H1 (cell line): ENCODE data around the gene CACNG5. TPM values are rescaled to one million over a fixed set of nuclear protein-coding genes. Genes with fewer than 3 reads are reported as not detected.

ENCODE experiments used
- CTCF ChIA-PET: fragments of 300-600 bp; sonication (Branson Sonifier 250); formaldehyde crosslinking; loops from one replicate; lab custom pipeline; 2021; ENCODE audit not compliant: partially characterized antibody; lab: Charles Lee
- POLR2A ChIA-PET: fragments of 300-600 bp; sonication (Branson Sonifier 250); formaldehyde crosslinking; loops from one replicate; lab custom pipeline; 2021; ENCODE audit warnings: inconsistent platforms; ENCODE audit not compliant: partially characterized antibody; lab: Charles Lee
- DNase-seq, 2 experiments: peaks; one replicate each; pipeline versions ENCODE4 v3.0.0 to v3.0.0-alpha.2; 2010 to 2022; ENCODE audit warnings: low spot score in 2 of 2, low read depth in 1 of 2, mixed read lengths in 1 of 2
- FAIRE-seq: peaks from 2 replicates; lab custom pipeline; 2011; peaks lifted over from hg19 to GRCh38; lab: Jason Lieb, UNC
- H2AFZ ChIP-seq: 2 replicates; pipeline ENCODE4 v1.8.1; 2012; ENCODE audit warnings: low read length, inconsistent platforms
- H2AK5ac ChIP-seq: 2 replicates; pipeline ENCODE4 v1.6.1; 2013; ENCODE audit warnings: low read depth, low read length
- H2BK120ac ChIP-seq: replicated peaks from 2 replicates; pipeline ENCODE3; 2013; ENCODE audit warnings: low read depth, low read length, inconsistent platforms
- H2BK12ac ChIP-seq: 2 replicates; pipeline ENCODE4 v1.6.1; 2013; ENCODE audit warnings: low read depth, low read length
- H2BK15ac ChIP-seq: 2 replicates; pipeline ENCODE4 v1.6.1; 2013; ENCODE audit warnings: low read length
- H2BK20ac ChIP-seq: 2 replicates; pipeline ENCODE4 v1.6.1; 2013; ENCODE audit warnings: low read length
- H2BK5ac ChIP-seq: 2 replicates; pipeline ENCODE4 v1.6.1; 2013; ENCODE audit warnings: low read depth, low read length
- H3K14ac ChIP-seq: 2 replicates; pipeline ENCODE4 v1.6.1; 2013; ENCODE audit warnings: inconsistent platforms; ENCODE audit not compliant: insufficient read length
- H3K18ac ChIP-seq: 2 replicates; pipeline ENCODE4 v1.6.1; 2013; ENCODE audit warnings: low read length; ENCODE audit errors: extremely low read depth
- H3K23ac ChIP-seq: 2 replicates; pipeline ENCODE4 v1.6.1; 2013; ENCODE audit warnings: inconsistent platforms; ENCODE audit not compliant: insufficient read length
- H3K23me2 ChIP-seq: 2 replicates; pipeline ENCODE4 v1.6.1; 2013; ENCODE audit warnings: low read depth, low read length
- H3K27ac ChIP-seq: 2 replicates; pipeline ENCODE4 v1.6.1; 2011; ENCODE audit warnings: low read depth, low read length, inconsistent platforms
- H3K27me3 ChIP-seq, 4 experiments: replicated peaks in 1 of 4; 1 replicate in 1 of 4; 2 replicates in 3 of 4; pipeline versions ENCODE4 v1.6.1 to v1.8.1; 2011 to 2013; ENCODE audit warnings: low read length in 3 of 4, mild to moderate bottlenecking in 3 of 4, inconsistent platforms in 2 of 4, mixed read lengths in 2 of 4, moderate library complexity in 1 of 4; ENCODE audit not compliant: control insufficient read depth in 3 of 4, insufficient read depth in 3 of 4; ENCODE audit errors: extremely low read depth in 1 of 4
- H3K36me3 ChIP-seq, 4 experiments: 2 replicates each; pipeline versions ENCODE4 v1.6.1 to v1.8.1; 2011 to 2013; ENCODE audit warnings: mild to moderate bottlenecking in 4 of 4, low read length in 3 of 4, moderate library complexity in 2 of 4, control low read depth in 1 of 4, inconsistent platforms in 1 of 4; ENCODE audit not compliant: insufficient read depth in 4 of 4, control insufficient read depth in 2 of 4
- H3K4ac ChIP-seq: replicated peaks from 2 replicates; pipeline ENCODE3; 2013; ENCODE audit warnings: low read length, low read depth, mixed read lengths, inconsistent platforms; ENCODE audit not compliant: insufficient read length
- H3K4me1 ChIP-seq, 4 experiments: replicated peaks in 1 of 4; 1 replicate in 1 of 4; 2 replicates in 3 of 4; pipeline versions ENCODE4 v1.6.1 to v1.8.1; 2011 to 2013; ENCODE audit warnings: low read length in 3 of 4, inconsistent platforms in 2 of 4, mixed read lengths in 1 of 4; ENCODE audit not compliant: insufficient read depth in 4 of 4, control insufficient read depth in 3 of 4
- H3K4me2 ChIP-seq, 2 experiments: 2 replicates each; pipeline versions ENCODE4 v1.6.1 to v1.8.1; 2011 to 2013; ENCODE audit warnings: low read depth in 2 of 2, low read length in 2 of 2, control low read depth in 1 of 2, inconsistent platforms in 1 of 2, mild to moderate bottlenecking in 1 of 2; ENCODE audit not compliant: insufficient read depth in 1 of 2
- H3K4me3 ChIP-seq, 4 experiments: fragments of 200-600, 300-600 bp in 1 of 4; sonication (generic), shearing (Covaris generic), sonication (Bioruptor Twin) in 1 of 4; 2 replicates each; pipeline versions ENCODE4 v1.5.1 to v1.8.1; 2011 to 2016; ENCODE audit warnings: low read length in 4 of 4, low read depth in 3 of 4, control low read depth in 2 of 4, inconsistent platforms in 2 of 4, mild to moderate bottlenecking in 2 of 4, mixed read lengths in 1 of 4, moderate library complexity in 1 of 4; ENCODE audit not compliant: insufficient read depth in 2 of 4; ENCODE audit errors: extremely low read depth in 1 of 4
- H3K56ac ChIP-seq: replicated peaks from 2 replicates; pipeline ENCODE3; 2013; ENCODE audit warnings: low read depth, mild to moderate bottlenecking, mixed read lengths, low read length, inconsistent platforms; ENCODE audit not compliant: insufficient read length
- H3K79me1 ChIP-seq: 2 replicates; pipeline ENCODE4 v1.6.1; 2013; ENCODE audit warnings: low read depth, low read length, control low read depth
- H3K79me2 ChIP-seq, 2 experiments: 2 replicates each; pipeline versions ENCODE4 v1.6.1 to v1.8.1; 2012 to 2013; ENCODE audit warnings: low read length in 2 of 2, mild to moderate bottlenecking in 2 of 2, inconsistent platforms in 1 of 2; ENCODE audit not compliant: insufficient read depth in 2 of 2, control insufficient read depth in 1 of 2
- H3K9ac ChIP-seq, 4 experiments: replicated peaks in 1 of 4; 1 replicate in 1 of 4; 2 replicates in 3 of 4; pipeline versions ENCODE4 v1.6.1 to v1.8.1; 2011 to 2013; ENCODE audit warnings: low read depth in 3 of 4, low read length in 3 of 4, control low read depth in 2 of 4, mild to moderate bottlenecking in 2 of 4, moderate library complexity in 2 of 4, inconsistent platforms in 1 of 4; ENCODE audit errors: extremely low read depth in 1 of 4
- H3K9me3 ChIP-seq, 2 experiments: 2 replicates each; pipeline versions ENCODE4 v1.6.1 to v1.8.1; 2012 to 2013; ENCODE audit warnings: mild to moderate bottlenecking in 2 of 2, moderate library complexity in 2 of 2, control low read depth in 1 of 2, inconsistent platforms in 1 of 2, low read depth in 1 of 2, low read length in 1 of 2, mixed read lengths in 1 of 2; ENCODE audit not compliant: insufficient read depth in 2 of 2
- H4K20me1 ChIP-seq, 2 experiments: replicated peaks in 1 of 2; 2 replicates each; pipeline versions ENCODE3 to v1.8.1; 2011 to 2013; ENCODE audit warnings: inconsistent platforms in 2 of 2, low read length in 2 of 2, mild to moderate bottlenecking in 1 of 2; ENCODE audit not compliant: insufficient read depth in 2 of 2, control insufficient read depth in 1 of 2
- H4K5ac ChIP-seq: 2 replicates; pipeline ENCODE4 v1.6.1; 2013; ENCODE audit warnings: low read length, low read depth, mixed read lengths, inconsistent platforms; ENCODE audit not compliant: insufficient read length
- H4K8ac ChIP-seq: 2 replicates; pipeline ENCODE4 v1.8.0; 2013; ENCODE audit warnings: mild to moderate bottlenecking, moderate library complexity, low read length, inconsistent platforms; ENCODE audit not compliant: insufficient read depth; ENCODE audit errors: extremely low read depth
- H4K91ac ChIP-seq: replicated peaks from 2 replicates; pipeline ENCODE3; 2013; ENCODE audit warnings: low read length, mixed read lengths, inconsistent platforms; ENCODE audit not compliant: insufficient read length
- ASH2L ChIP-seq: fragments of 200-600, 300-600 bp; sonication (generic); IDR thresholded peaks from one replicate; pipeline ENCODE4 v1.7.1; 2017; ENCODE audit warnings: low read length
- ATF2 ChIP-seq: IDR thresholded peaks from 2 replicates; pipeline ENCODE4 v1.6.1; 2012; ENCODE audit warnings: low read length, inconsistent platforms
- EZH2 ChIP-seq: fragments of 200-600 bp; sonication (generic); IDR thresholded peaks from 2 replicates; pipeline ENCODE4 v1.7.1; 2012; ENCODE audit warnings: low read depth, mild to moderate bottlenecking, moderate library complexity, low read length, inconsistent platforms; ENCODE audit not compliant: severe bottlenecking
- KDM4A ChIP-seq: IDR thresholded peaks from one replicate; pipeline ENCODE4 v1.7.1; 2012; ENCODE audit warnings: low read depth, mild to moderate bottlenecking, moderate library complexity, low read length, inconsistent platforms; ENCODE audit not compliant: severe bottlenecking
- PHF8 ChIP-seq: fragments of 200-600 bp; sonication (generic); conservative IDR thresholded peaks from 2 replicates; pipeline ENCODE4 v1.7.1; 2012; ENCODE audit warnings: low read depth, mild to moderate bottlenecking, inconsistent platforms, low read length, moderate library complexity
- POLR2A ChIP-seq, 2 experiments: IDR thresholded peaks; 1 replicate in 1 of 2; 2 replicates in 1 of 2; pipeline ENCODE4 v1.6.1; 2011; ENCODE audit warnings: low read depth in 2 of 2, low read length in 2 of 2, mild to moderate bottlenecking in 2 of 2; ENCODE audit errors: control extremely low read depth in 1 of 2
- POLR2AphosphoS5 ChIP-seq: IDR thresholded peaks from 2 replicates; pipeline ENCODE4 v1.6.1; 2011; ENCODE audit warnings: low read depth, low read length
- RNF2 ChIP-seq: fragments of 200-900, 300-1000 bp; sonication (generic); IDR thresholded peaks from 2 replicates; pipeline ENCODE4 v1.7.1; 2016; ENCODE audit warnings: borderline replicate concordance, low read depth, mild to moderate bottlenecking, antibody characterized with exemption, low read length; ENCODE audit not compliant: poor library complexity, severe bottlenecking; ENCODE audit errors: missing control alignments
- RXRA ChIP-seq: IDR thresholded peaks from 2 replicates; pipeline ENCODE4 v1.6.1; 2011; ENCODE audit warnings: low read depth, mild to moderate bottlenecking, low read length, moderate library complexity; ENCODE audit not compliant: insufficient read depth
- WGBS, 2 experiments: shearing (Covaris generic) in 1 of 2; methylation state at CpG; one replicate each; pipeline versions ENCODE4 v1.1.6 to v1.1.7; 2013 to 2015; ENCODE audit warnings: low lambda C conversion rate in 2 of 2, mixed read lengths in 2 of 2, inconsistent platforms in 1 of 2, low coverage in 1 of 2, missing lambda C conversion rate in 1 of 2; ENCODE audit not compliant: insufficient replicate concordance in 2 of 2, insufficient coverage in 1 of 2, insufficient read length in 1 of 2; ENCODE audit errors: extremely low coverage in 1 of 2, missing lambda C conversion rate in 1 of 2; 5-methylcytosine and 5-hydroxymethylcytosine counted together
- long read RNA-seq, 2 experiments: library from RNA in 1 of 2; library from capped mRNA in 1 of 2; stranded (forward); transcript quantifications; one replicate each; pipeline ENCODE4 v2.0.0, GENCODE V29; 2021; ENCODE audit warnings: inconsistent platforms in 1 of 2
- polyA minus RNA-seq, 3 experiments: library from RNA; depleted of rRNA, polyadenylated mRNA; stranded (reverse); fragments of >200 nt; gene quantifications; 1 replicate in 2 of 3; 2 replicates in 1 of 3; pipeline ENCODE4 v1.2.3, GENCODE V29; 2011
- polyA plus RNA-seq, 7 experiments: library from polyadenylated mRNA; depleted of rRNA in 3 of 7; stranded (reverse) in 5 of 7; unstranded in 2 of 7; fragments of >200 nt in 5 of 7; fragments of 200-250 nt in 2 of 7; gene quantifications; 1 replicate in 5 of 7; 2 replicates in 1 of 7; 4 replicates in 1 of 7; pipeline versions ENCODE4 v1.2.1 to v1.2.3, GENCODE V29; 2011 to 2013; ENCODE audit warnings: missing spikeins in 2 of 7, mixed read lengths in 2 of 7
- total RNA-seq: library from RNA; stranded (reverse); fragmentation: NEBNext Ultra II Directional; extraction: Animal tissue kit (Norgen Biotek cat#: 25700); gene quantifications from 2 replicates; pipeline ENCODE4 v1.2.1, GENCODE V29; 2021

CACNG5 gene
- total RNA-seq = 1.3 and 2.2 TPM in 2 replicates
- 3.1 and 4.1 TPM in 2 replicates for polyA plus RNA-seq (2011; rRNA removed)
- polyA plus RNA-seq (2011; cell fraction: cytosol; rRNA removed) = 1.8 TPM
- polyA plus RNA-seq (2011; cell fraction: nucleus; rRNA removed) = 6.4 TPM
- 1.0 to 1.8 TPM (median 1.3 TPM) in 4 replicates for polyA plus RNA-seq (2012, experiment 1 of 2)
- 0.73 TPM for polyA plus RNA-seq (2012, experiment 2 of 2)
- 2.2 TPM for polyA plus RNA-seq (2013, experiment 1 of 2)
- 2.9 TPM for polyA plus RNA-seq (2013, experiment 2 of 2)
- 5.1 and 8.7 TPM in 2 replicates for polyA minus RNA-seq (2011; rRNA and poly(A)+ RNA removed)
- polyA minus RNA-seq (2011; cell fraction: cytosol; rRNA and poly(A)+ RNA removed) = 1.8 TPM
- polyA minus RNA-seq (2011; cell fraction: nucleus; rRNA and poly(A)+ RNA removed) = 5.4 TPM
- long read RNA-seq, experiment 1 = 0 reads
- long read RNA-seq, experiment 2 = 0 reads

GRCh38 chr17:66834919-66835454, at the start of gene CACNG5:
CACNG5 (plus strand) TSS chr17:66835117; CDS start chr17:66877333, 42,216 bp downstream.
- H3K9ac ChIP-seq = no peak within 1 kb of the TSS
- H3K9me3 ChIP-seq = no peaks in the 10 kb centered on the region
- POLR2A ChIA-PET = no interaction called here
- H4K8ac ChIP-seq = peak within 1 kb of the TSS; percentile 92; the same call in 1 of the 2 replicates
- no peak within 1 kb of the TSS for H3K14ac ChIP-seq
- H2BK12ac ChIP-seq = no peak within 1 kb of the TSS
- peaks cover 0 to 11% (median 7%) of the 10 kb centered on the region in 4 experiments; a peak in 6 of 7 replicates for H3K4me1 ChIP-seq
- no peak within 1 kb of the TSS for H2BK5ac ChIP-seq
- no peaks in the 10 kb centered on the region for H3K79me2 ChIP-seq
- peaks cover 5% of the 10 kb centered on the region; the same call in 1 of the 2 replicates for H3K23me2 ChIP-seq
- no peaks in the 10 kb centered on the region for H4K20me1 ChIP-seq
- CTCF ChIA-PET = interaction anchor here (0.9 to 2.3 kb wide), 5 partner anchors 12 to 107 kb away, joined by 3 to 5 read pairs (median 3); no protein-coding TSS in a partner anchor
- no peak within 1 kb of the TSS for H2BK20ac ChIP-seq
- no peak within 1 kb of the TSS for H3K27ac ChIP-seq
- no peak within 1 kb of the TSS for H3K23ac ChIP-seq
- peak within 1 kb of the TSS; percentile 77 to 79 for H3K4me2 ChIP-seq
- H3K4ac ChIP-seq = no peak within 1 kb of the TSS
- no peaks in the 10 kb centered on the region for H3K79me1 ChIP-seq
- no peak within 1 kb of the TSS for H3K56ac ChIP-seq
- H4K5ac ChIP-seq = no peak within 1 kb of the TSS
- WGBS, 2 experiments = 33% methylated on average over 13 of the region's 57 CpGs; no CpG with 5 or more reads in 1 of the 2 experiments
- no peak within 1 kb of the TSS for H2BK120ac ChIP-seq
- H4K91ac ChIP-seq = no peak within 1 kb of the TSS
- no peak within 1 kb of the TSS for H2BK15ac ChIP-seq
- H3K27me3 ChIP-seq = peaks cover 0 to 13% (median 9%) of the 10 kb centered on the region in 4 experiments; a peak in 5 of 7 replicates
- FAIRE-seq (no peak), DNase-seq (peak in 1 of 2 experiments; percentile 80)
- H3K18ac ChIP-seq = no peak within 1 kb of the TSS
- no peak within 1 kb of the TSS for H2AK5ac ChIP-seq
- no peak within 1 kb of the TSS for H2AFZ ChIP-seq
- peak within 1 kb of the TSS; percentile 35 to 69 (median 50) for H3K4me3 ChIP-seq
- H3K36me3 ChIP-seq = no peaks in the 10 kb centered on the region
- no peak for TF ChIP-seq POLR2AphosphoS5
- no peak for TF ChIP-seq POLR2A (IDR thresholded peaks at IDR 0.05; ENCODE audit: control extremely low read depth in 1 of 2, low read depth in 2 of 2, low read length in 2 of 2)
- no peak for TF ChIP-seq EZH2
- no peak for TF ChIP-seq RXRA
- peak; percentile 81 for TF ChIP-seq KDM4A
- peak; percentile 31 for TF ChIP-seq ASH2L
- TF ChIP-seq PHF8 = 0 out of 2 replicates have a peak, but pooled peaks have one; percentile 24
- no peak for TF ChIP-seq ATF2
- no peak for TF ChIP-seq RNF2
